H1 (cell line): ENCODE measurements around the gene HLA-DQA2. TPM values are rescaled to one million over a fixed set of nuclear protein-coding genes. Genes with fewer than 3 reads are reported as not detected.

ENCODE experiments used
- CBX8 ChIP-seq: fragments of 300-800, 300-1000 bp; sonication (generic); IDR thresholded peaks from 2 replicates; pipeline ENCODE4 v1.7.1; 2016; ENCODE audit warnings: low read depth, low read length, borderline replicate concordance
- CEBPB ChIP-seq: IDR thresholded peaks from 2 replicates; pipeline ENCODE4 v1.6.1; 2012; ENCODE audit warnings: low read depth, low read length
- GABPA ChIP-seq: IDR thresholded peaks from 2 replicates; pipeline ENCODE4 v1.6.1; 2011; ENCODE audit warnings: mild to moderate bottlenecking, low read length, moderate library complexity, borderline replicate concordance; ENCODE audit not compliant: insufficient read depth
- GTF2F1 ChIP-seq: IDR thresholded peaks from 2 replicates; pipeline ENCODE4 v1.6.1; 2012; ENCODE audit warnings: low read depth, low read length, improper control_type of control experiment, borderline replicate concordance
- RBBP5 ChIP-seq: IDR thresholded peaks from 2 replicates; pipeline ENCODE4 v1.7.1; 2012; ENCODE audit warnings: low read depth, mild to moderate bottlenecking, inconsistent platforms, low read length, moderate library complexity, borderline replicate concordance
- RNF2 ChIP-seq: fragments of 200-900, 300-1000 bp; sonication (generic); IDR thresholded peaks from 2 replicates; pipeline ENCODE4 v1.7.1; 2016; ENCODE audit warnings: borderline replicate concordance, low read depth, mild to moderate bottlenecking, antibody characterized with exemption, low read length; ENCODE audit not compliant: poor library complexity, severe bottlenecking; ENCODE audit errors: missing control alignments
- RXRA ChIP-seq: IDR thresholded peaks from 2 replicates; pipeline ENCODE4 v1.6.1; 2011; ENCODE audit warnings: low read depth, mild to moderate bottlenecking, low read length, moderate library complexity; ENCODE audit not compliant: insufficient read depth
- polyA plus RNA-seq, 7 experiments: library from polyadenylated mRNA; depleted of rRNA in 3 of 7; stranded (reverse) in 5 of 7; unstranded in 2 of 7; fragments of >200 nt in 5 of 7; fragments of 200-250 nt in 2 of 7; gene quantifications; 1 replicate in 5 of 7; 2 replicates in 1 of 7; 4 replicates in 1 of 7; pipeline versions ENCODE4 v1.2.1 to v1.2.3, GENCODE V29; 2011 to 2013; ENCODE audit warnings: missing spikeins in 2 of 7, mixed read lengths in 2 of 7
- total RNA-seq: library from RNA; stranded (reverse); fragmentation: NEBNext Ultra II Directional; extraction: Animal tissue kit (Norgen Biotek cat#: 25700); gene quantifications from 2 replicates; pipeline ENCODE4 v1.2.1, GENCODE V29; 2021
- TF ChIP-seq, protein P1 (sequence below): IDR thresholded peaks from 2 replicates; pipeline ENCODE4 v1.6.1; 2011; ENCODE audit warnings: low read depth, mild to moderate bottlenecking, low read length; ENCODE audit not compliant: insufficient read depth

Gene HLA-DQA2
- total and polyA plus RNA-seq, 2 of the 8 experiments (the other 6 are each of a cell fraction or from before 2014, with no cell fraction given) = not detected

DNA sequence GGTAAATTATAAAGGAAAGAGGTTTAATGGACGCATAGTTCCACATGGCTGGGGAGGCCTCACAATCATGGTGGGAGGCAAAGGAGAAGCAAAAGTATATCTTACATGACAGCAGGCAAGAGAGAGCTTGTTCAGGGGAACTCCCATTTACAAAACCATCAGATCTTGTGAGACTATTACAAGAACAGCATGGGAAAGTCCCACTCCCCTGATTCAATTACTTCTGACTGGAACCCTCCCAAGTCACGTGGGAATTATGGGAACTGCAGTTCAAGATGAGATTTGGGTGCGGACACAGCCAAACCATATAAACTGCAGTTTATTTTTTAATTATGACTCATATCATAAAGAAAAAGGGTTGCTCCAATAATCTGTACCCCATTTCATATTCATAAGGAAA lies 22.3 kb upstream of the HLA-DQA2 start (continued):
- TF ChIP-seq RNF2 (no peak), RBBP5 (no peak), GABPA (no peak), CBX8 (no peak), GTF2F1 (no peak), RXRA (no peak), CEBPB (no peak)
- TF ChIP-seq, protein P1, sequence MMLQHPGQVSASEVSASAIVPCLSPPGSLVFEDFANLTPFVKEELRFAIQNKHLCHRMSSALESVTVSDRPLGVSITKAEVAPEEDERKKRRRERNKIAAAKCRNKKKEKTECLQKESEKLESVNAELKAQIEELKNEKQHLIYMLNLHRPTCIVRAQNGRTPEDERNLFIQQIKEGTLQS = no peak
